ENCODE data around the gene SDHAF1. TPM values are rescaled to one million over a fixed set of nuclear protein-coding genes. Genes with fewer than 3 reads are reported as not detected.

The SDHAF1 gene
- total RNA-seq, 4 donors from 2014 or later: 30.3 to 83.8 (median 55.4) TPM

DNA sequence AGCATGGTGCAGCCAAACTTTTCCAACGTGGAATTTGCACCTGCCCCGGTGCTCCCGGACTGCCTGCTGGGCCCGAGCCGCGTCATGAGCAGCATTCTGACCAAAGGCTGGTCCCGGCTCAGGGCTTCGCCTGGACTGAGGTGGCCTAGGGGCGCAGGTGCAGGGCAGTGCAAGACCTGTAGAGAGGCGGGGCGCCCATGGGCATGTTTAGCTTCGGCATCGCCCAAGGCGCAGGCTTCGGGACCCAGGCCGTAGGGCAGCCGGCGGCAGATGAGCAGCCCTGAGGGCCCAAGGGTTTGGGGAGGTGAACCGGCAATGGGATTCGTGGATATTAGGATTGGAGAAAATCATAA lies 35.0 kb upstream of the SDHAF1 start:
- H3K9me3 ChIP-seq: no peaks in the 10 kb centered on the region
- peaks cover 0 to 11% (median 4%) of the 10 kb centered on the region in 4 donors for H3K4me1 ChIP-seq
- no peak overlapping the region for H3K4me3 ChIP-seq
- TF ChIP-seq POLR2A (IDR thresholded peaks at IDR 0.05): no peak
- TF ChIP-seq POLR2AphosphoS5 (IDR thresholded peaks at IDR 0.05): no peak
- no peak for TF ChIP-seq EP300 (IDR thresholded peaks at IDR 0.05; ENCODE audit: low read depth)
- TF ChIP-seq, protein P1, sequence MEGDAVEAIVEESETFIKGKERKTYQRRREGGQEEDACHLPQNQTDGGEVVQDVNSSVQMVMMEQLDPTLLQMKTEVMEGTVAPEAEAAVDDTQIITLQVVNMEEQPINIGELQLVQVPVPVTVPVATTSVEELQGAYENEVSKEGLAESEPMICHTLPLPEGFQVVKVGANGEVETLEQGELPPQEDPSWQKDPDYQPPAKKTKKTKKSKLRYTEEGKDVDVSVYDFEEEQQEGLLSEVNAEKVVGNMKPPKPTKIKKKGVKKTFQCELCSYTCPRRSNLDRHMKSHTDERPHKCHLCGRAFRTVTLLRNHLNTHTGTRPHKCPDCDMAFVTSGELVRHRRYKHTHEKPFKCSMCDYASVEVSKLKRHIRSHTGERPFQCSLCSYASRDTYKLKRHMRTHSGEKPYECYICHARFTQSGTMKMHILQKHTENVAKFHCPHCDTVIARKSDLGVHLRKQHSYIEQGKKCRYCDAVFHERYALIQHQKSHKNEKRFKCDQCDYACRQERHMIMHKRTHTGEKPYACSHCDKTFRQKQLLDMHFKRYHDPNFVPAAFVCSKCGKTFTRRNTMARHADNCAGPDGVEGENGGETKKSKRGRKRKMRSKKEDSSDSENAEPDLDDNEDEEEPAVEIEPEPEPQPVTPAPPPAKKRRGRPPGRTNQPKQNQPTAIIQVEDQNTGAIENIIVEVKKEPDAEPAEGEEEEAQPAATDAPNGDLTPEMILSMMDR (IDR thresholded peaks at IDR 0.05): no peak
- no peak for DNase-seq
- no peak overlapping the region for H3K27ac ChIP-seq
- intact Hi-C loops (cut with DNase I; ENCODE audit: low total_unique reads): loop anchor here (10.0 kb wide), 1 partner anchor 125 kb away; no protein-coding TSS in a partner anchor
- WGBS, 2 donors (ENCODE audit: low coverage in 1 of 2): 60% methylated on average over 14 of the region's 20 CpGs; no CpG with 5 or more reads in 1 of the 2 donors
- H3K36me3 ChIP-seq: no peaks in the 10 kb centered on the region
- peaks cover 50% of the 10 kb centered on the region for H3K27me3 ChIP-seq
- in situ Hi-C loops (cut with MboI; ENCODE audit: low pct_ligation_motif_present in 1 of 4, low pct_unique_long_range_greater_than_20kb in 1 of 4, low sequenced_read_pairs in 3 of 4): no loop called here

DNA sequence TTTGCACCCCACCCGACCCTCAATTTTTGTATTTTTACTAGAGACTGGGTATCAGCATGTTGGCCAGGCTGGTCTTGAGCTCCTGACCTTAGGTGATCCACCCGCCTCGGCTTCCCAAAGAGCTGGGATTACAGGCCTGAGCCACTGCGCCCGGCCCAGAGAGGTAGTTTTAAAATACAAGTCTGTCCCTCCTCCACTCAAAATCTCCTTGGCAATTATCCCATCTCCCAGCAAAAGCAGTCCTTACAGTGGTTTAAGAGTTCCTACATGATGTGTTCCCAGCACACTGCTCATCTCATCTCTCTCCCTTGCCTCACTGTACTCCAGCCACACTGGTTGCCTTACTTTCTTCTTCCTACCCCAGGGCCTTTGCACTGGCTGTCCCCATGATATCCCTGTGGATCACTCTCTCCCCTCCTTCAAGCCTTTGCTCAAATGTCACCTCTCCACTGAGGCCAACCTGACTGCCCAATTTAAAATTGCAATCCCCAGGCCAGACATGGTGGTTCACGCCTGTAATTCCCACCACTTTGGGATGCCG lies 34.5 kb upstream of the SDHAF1 start:
- H3K27me3 ChIP-seq: peaks cover 50% of the 10 kb centered on the region
- no peak overlapping the region for H3K27ac ChIP-seq
- intact Hi-C loops (cut with DNase I; ENCODE audit: low total_unique reads): no loop called here
- TF ChIP-seq EP300 (IDR thresholded peaks at IDR 0.05; ENCODE audit: low read depth) (no peak), POLR2A (IDR thresholded peaks at IDR 0.05) (no peak)
- H3K4me3 ChIP-seq: no peak overlapping the region
- no peaks in the 10 kb centered on the region for H3K9me3 ChIP-seq
- 76 to 80% methylated on average over 5 to 7 of the region's 7 CpGs for WGBS, 2 donors (ENCODE audit: low coverage in 1 of 2)
- H3K36me3 ChIP-seq: no peaks in the 10 kb centered on the region
- in situ Hi-C loops (cut with MboI; ENCODE audit: low pct_ligation_motif_present in 1 of 4, low pct_unique_long_range_greater_than_20kb in 1 of 4, low sequenced_read_pairs in 3 of 4): no loop called here
- H3K4me1 ChIP-seq: peaks cover 0 to 11% (median 4%) of the 10 kb centered on the region in 4 donors
- DNase-seq: no peak

DNA sequence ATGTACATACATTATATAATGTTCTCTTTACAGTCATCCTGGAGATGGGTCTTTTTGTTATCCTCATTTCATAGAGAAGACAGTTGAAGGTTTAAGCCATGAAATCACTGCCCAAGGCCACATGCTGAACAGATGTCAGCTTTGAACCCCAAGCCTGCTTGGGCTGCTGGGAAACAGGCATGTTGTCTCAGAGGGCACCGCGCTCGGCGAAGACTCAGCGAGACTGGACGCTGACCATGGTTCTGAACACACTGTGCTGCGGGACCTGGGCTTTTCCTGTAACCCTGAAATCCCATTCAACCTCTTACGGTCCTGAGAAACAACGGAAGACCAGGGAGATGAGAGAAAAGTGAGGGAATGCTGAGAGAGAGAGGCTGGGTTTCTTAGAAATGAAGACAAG lies 31.5 kb upstream of the SDHAF1 start:
- Histone ChIP-seq H3K36me3 (no peaks in the 10 kb centered on the region), H3K4me1 (peaks cover 0 to 11% (median 4%) of the 10 kb centered on the region in 4 donors), H3K4me3 (no peak overlapping the region), H3K9me3 (no peaks in the 10 kb centered on the region), H3K27me3 (peaks cover 40% of the 10 kb centered on the region), H3K27ac (no peak overlapping the region)
- DNase-seq: no peak
- in situ Hi-C loops (cut with MboI; ENCODE audit: low pct_ligation_motif_present in 1 of 4, low pct_unique_long_range_greater_than_20kb in 1 of 4, low sequenced_read_pairs in 3 of 4) (no loop called here), intact Hi-C loops (cut with DNase I; ENCODE audit: low total_unique reads) (no loop called here)
- TF ChIP-seq EP300 (IDR thresholded peaks at IDR 0.05; ENCODE audit: low read depth) (no peak), POLR2AphosphoS5 (IDR thresholded peaks at IDR 0.05) (no peak), POLR2A (IDR thresholded peaks at IDR 0.05) (no peak)
- TF ChIP-seq, protein P1 (IDR thresholded peaks at IDR 0.05): no peak
- 6 to 25% methylated on average over 3 to 9 of the region's 9 CpGs for WGBS, 2 donors (ENCODE audit: low coverage in 1 of 2)

DNA sequence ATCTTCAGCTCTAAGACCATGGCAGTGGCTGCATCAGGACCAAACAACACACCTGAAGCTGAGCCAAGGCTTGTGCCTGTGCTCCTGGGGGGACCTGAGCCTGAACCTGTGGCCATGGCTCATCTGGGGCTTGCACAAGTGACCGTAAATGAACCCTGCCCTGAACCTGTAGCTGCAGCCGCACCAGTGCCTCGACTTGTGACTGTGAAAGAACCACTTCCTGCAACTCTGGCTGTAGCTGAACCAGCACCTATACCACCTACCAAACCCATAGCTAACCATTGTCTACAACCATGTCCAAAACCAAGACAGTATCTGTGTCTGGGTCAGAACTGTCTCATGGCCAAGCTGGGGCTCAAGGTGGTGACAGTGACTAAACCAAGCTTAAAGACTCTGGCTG lies 28.2 kb upstream of the SDHAF1 start:
- TF ChIP-seq EP300 (IDR thresholded peaks at IDR 0.05; ENCODE audit: low read depth) (no peak), POLR2AphosphoS5 (IDR thresholded peaks at IDR 0.05) (no peak), POLR2A (IDR thresholded peaks at IDR 0.05) (no peak)
- TF ChIP-seq, protein P1 (IDR thresholded peaks at IDR 0.05): no peak
- Histone ChIP-seq H3K4me3 (no peak overlapping the region), H3K27me3 (peaks cover 10% of the 10 kb centered on the region), H3K36me3 (no peaks in the 10 kb centered on the region), H3K4me1 (no peaks in the 10 kb centered on the region), H3K9me3 (no peaks in the 10 kb centered on the region), H3K27ac (no peak overlapping the region)
- WGBS, 2 donors (ENCODE audit: low coverage in 1 of 2): 80% methylated on average over 3 of the region's 3 CpGs; no CpG with 5 or more reads in 1 of the 2 donors
- in situ Hi-C loops (cut with MboI; ENCODE audit: low pct_ligation_motif_present in 1 of 4, low pct_unique_long_range_greater_than_20kb in 1 of 4, low sequenced_read_pairs in 3 of 4) (no loop called here), intact Hi-C loops (cut with DNase I; ENCODE audit: low total_unique reads) (no loop called here)
- DNase-seq: no peak

DNA sequence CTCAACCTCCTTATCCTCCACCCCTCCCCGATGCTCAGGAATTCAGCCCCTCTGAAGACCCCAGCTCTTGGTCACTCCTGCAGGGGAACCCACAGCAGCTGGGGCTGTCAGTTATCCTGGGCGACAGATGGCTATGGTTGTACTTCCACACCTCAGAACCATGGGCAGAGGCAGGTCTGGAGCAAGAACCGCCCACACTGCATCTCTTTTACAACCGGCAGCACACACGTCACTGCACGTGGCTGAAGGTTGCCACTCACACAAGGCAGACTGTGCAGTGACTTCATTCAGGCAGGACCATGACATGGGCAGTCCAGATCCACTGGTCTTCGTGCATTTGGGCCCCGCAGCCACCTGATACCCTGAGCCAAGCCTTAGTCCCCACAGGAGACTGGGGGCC lies 21.5 kb upstream of the SDHAF1 start:
- DNase-seq: no peak

More for the DNA sequence above, 21.5 kb upstream of the SDHAF1 start:
- WGBS, 2 donors (ENCODE audit: low coverage in 1 of 2): 38% methylated on average over 6 of the region's 8 CpGs; no CpG with 5 or more reads in 1 of the 2 donors
- Histone ChIP-seq H3K4me1 (no peaks in the 10 kb centered on the region), H3K27me3 (peaks cover 3% of the 10 kb centered on the region), H3K4me3 (no peak overlapping the region), H3K27ac (no peak overlapping the region), H3K9me3 (no peaks in the 10 kb centered on the region), H3K36me3 (no peaks in the 10 kb centered on the region)
- in situ Hi-C loops (cut with MboI; ENCODE audit: low pct_ligation_motif_present in 1 of 4, low pct_unique_long_range_greater_than_20kb in 1 of 4, low sequenced_read_pairs in 3 of 4): no loop called here
- intact Hi-C loops (cut with DNase I; ENCODE audit: low total_unique reads): no loop called here
- TF ChIP-seq EP300 (IDR thresholded peaks at IDR 0.05; ENCODE audit: low read depth) (no peak), POLR2A (IDR thresholded peaks at IDR 0.05) (no peak), POLR2AphosphoS5 (IDR thresholded peaks at IDR 0.05) (no peak)
- TF ChIP-seq, protein P1 (IDR thresholded peaks at IDR 0.05): no peak
